ENCODE data around the gene RRP8.

Gene RRP8

GRCh38 chr11:6546735-6547134 is 56.7 kb downstream of the RRP8 start:
- no peak for DNase-seq (ENCODE audit: extremely low read depth, low read depth)
- TF ChIP-seq CTCF (IDR thresholded peaks at IDR 0.05; ENCODE audit: low read depth, low read length): no peak

- no peak for TF ChIP-seq CTCF (IDR thresholded peaks at IDR 0.05; ENCODE audit: low read depth, low read length)
- DNase-seq (ENCODE audit: extremely low read depth, low read depth): no peak
Observed at GRCh38 chr11:6545917-6546605, 57.4 kb downstream of the RRP8 start.
